HepG2 (cell line): ENCODE measurements around the gene GNL3. TPM values are rescaled to one million over a fixed set of nuclear protein-coding genes. Genes with fewer than 3 reads are reported as not detected.

Experiments
- ATAC-seq: fragments of 200-7000 bp; cut with Tn5 transposase; 3 replicates; pipeline ENCODE4 v1.9.1; 2020; ENCODE audit warnings: mild to moderate bottlenecking, moderate library complexity
- BruUV-seq: library from RNA; stranded (reverse); fragments of 400-500 nt; replicated peaks from 2 replicates; lab custom pipeline; 2021; lab: Mats Ljungman, UMichigan
- CTCF ChIA-PET: fragments of 300-600 bp; formaldehyde crosslinking; extraction: SDS; loops from one replicate; lab custom pipeline; 2021; ENCODE audit warnings: low total read pairs, inconsistent platforms, low intra/inter-chr PET ratio; lab: Yijun Ruan, JAX
- POLR2A ChIA-PET: fragments of 350-600 bp; sonication (Branson Sonifier 250); formaldehyde crosslinking; loops from one replicate; lab custom pipeline; 2020; ENCODE audit warnings: antibody characterized with exemption, inconsistent platforms; lab: Yijun Ruan, JAX
- DNase-seq: peaks from one replicate; pipeline ENCODE4 v3.0.0-alpha.2; 2015; ENCODE audit warnings: low spot score
- FAIRE-seq: peaks from 3 replicates; lab custom pipeline; 2011; peaks lifted over from hg19 to GRCh38; lab: Jason Lieb, UNC
- H2AFZ ChIP-seq: one replicate; pipeline ENCODE4 v1.6.1; 2011; ENCODE audit warnings: low read length, inconsistent platforms
- H3K27ac ChIP-seq: fragments of 300-600 bp; 3 replicates; pipeline ENCODE4 v1.8.0; 2011; ENCODE audit warnings: mixed run types, mild to moderate bottlenecking, mixed read lengths, low read length, inconsistent platforms; ENCODE audit not compliant: insufficient read depth; ENCODE audit errors: extremely low read length
- H3K27me3 ChIP-seq, 2 experiments: fragments of 200-600 bp in 1 of 2; 2 replicates in 1 of 2; 3 replicates in 1 of 2; pipeline versions ENCODE4 v1.6.0 to v1.8.0; 2011; ENCODE audit warnings: low read length in 2 of 2, mild to moderate bottlenecking in 2 of 2, moderate library complexity in 2 of 2, inconsistent platforms in 1 of 2; ENCODE audit not compliant: insufficient read depth in 2 of 2, control insufficient read depth in 1 of 2
- H3K36me3 ChIP-seq, 2 experiments: fragments of 200-600 bp in 1 of 2; replicated peaks in 1 of 2; 2 replicates in 1 of 2; 3 replicates in 1 of 2; pipeline versions ENCODE4 v1.5.1 to v1.8.0; 2011; ENCODE audit warnings: low read length in 2 of 2, inconsistent platforms in 1 of 2; ENCODE audit not compliant: insufficient read depth in 2 of 2, control insufficient read depth in 1 of 2
- H3K4me1 ChIP-seq: 2 replicates; pipeline ENCODE4 v1.5.1; 2012; ENCODE audit warnings: low read length, inconsistent platforms; ENCODE audit not compliant: insufficient read depth
- H3K4me2 ChIP-seq: 2 replicates; pipeline ENCODE4 v1.6.0; 2011; ENCODE audit warnings: low read depth, low read length, inconsistent platforms
- H3K4me3 ChIP-seq, 3 experiments: fragments of 200-600 bp in 1 of 3; sonication (generic), shearing (Covaris generic) in 1 of 3; replicated peaks in 1 of 3; 2 replicates each; pipeline ENCODE4 v1.5.1; 2011 to 2016; ENCODE audit warnings: low read length in 3 of 3, inconsistent platforms in 2 of 3, low read depth in 2 of 3, mild to moderate bottlenecking in 2 of 3, control low read depth in 1 of 3, mixed read lengths in 1 of 3; ENCODE audit not compliant: insufficient read depth in 1 of 3
- H3K79me2 ChIP-seq: one replicate; pipeline ENCODE4 v1.6.1; 2011; ENCODE audit warnings: low read length, inconsistent platforms; ENCODE audit not compliant: insufficient read depth
- H3K9ac ChIP-seq: 2 replicates; pipeline ENCODE4 v1.6.0; 2011; ENCODE audit warnings: mild to moderate bottlenecking, low read depth, low read length, inconsistent platforms; ENCODE audit not compliant: insufficient read depth
- H3K9me3 ChIP-seq: 2 replicates; pipeline ENCODE4 v1.5.1; 2012; ENCODE audit warnings: mild to moderate bottlenecking, low read length
- H4K20me1 ChIP-seq: 2 replicates; pipeline ENCODE4 v1.6.0; 2011; ENCODE audit warnings: inconsistent platforms, mild to moderate bottlenecking, low read length, moderate library complexity; ENCODE audit not compliant: insufficient read depth
- KAT2B ChIP-seq: fragments of 150-350 bp; IDR thresholded peaks from 2 replicates; pipeline ENCODE4 v1.6.1; 2014; ENCODE audit warnings: low read depth, low read length, borderline replicate concordance
- KMT2A ChIP-seq: sonication (generic); formaldehyde crosslinking; IDR thresholded peaks from 2 replicates; pipeline ENCODE4 v1.4.0; 2020; ENCODE audit warnings: missing genetic modification reagents
- LBX2 ChIP-seq: sonication (generic); formaldehyde crosslinking; IDR thresholded peaks from 2 replicates; pipeline ENCODE4 v1.5.0; 2020; ENCODE audit warnings: missing genetic modification reagents, mild to moderate bottlenecking, borderline replicate concordance
- MEIS1 ChIP-seq: sonication (generic); formaldehyde crosslinking; IDR thresholded peaks from 2 replicates; pipeline ENCODE4 v1.9.0; 2021; ENCODE audit warnings: mild to moderate bottlenecking, missing genetic modification reagents, moderate library complexity, borderline replicate concordance
- MLX ChIP-seq: IDR thresholded peaks from 2 replicates; pipeline ENCODE4 v1.6.1; 2016
- MYC ChIP-seq: sonication (generic); formaldehyde crosslinking; IDR thresholded peaks from 2 replicates; pipeline ENCODE4 v1.9.0; 2021; ENCODE audit warnings: missing genetic modification reagents, borderline replicate concordance
- NFYB ChIP-seq: sonication (generic); formaldehyde crosslinking; IDR thresholded peaks from 2 replicates; pipeline ENCODE4 v1.4.0; 2020; ENCODE audit warnings: missing genetic modification reagents
- NR2F1 ChIP-seq, 2 experiments: fragments of 450-650 bp in 1 of 2; formaldehyde crosslinking in 1 of 2; IDR thresholded peaks; 2 replicates each; pipeline versions ENCODE4 v1.5.0 to v1.6.1; 2016 to 2020; ENCODE audit warnings: mild to moderate bottlenecking in 1 of 2, missing compliant biosample characterization in 1 of 2, missing genetic modification reagents in 1 of 2, moderate library complexity in 1 of 2
- ZBTB25 ChIP-seq: IDR thresholded peaks from 2 replicates; pipeline ENCODE4 v1.6.1; 2018; ENCODE audit warnings: missing genetic modification reagents
- ZNF264 ChIP-seq: sonication (generic); formaldehyde crosslinking; IDR thresholded peaks from 2 replicates; pipeline ENCODE4 v1.4.0; 2020; ENCODE audit warnings: missing genetic modification reagents
- ZNF510 ChIP-seq: sonication (generic); formaldehyde crosslinking; IDR thresholded peaks from 2 replicates; pipeline ENCODE4 v1.4.0; 2020; ENCODE audit warnings: low read depth, mild to moderate bottlenecking, missing genetic modification reagents
- WGBS: methylation state at CpG from one replicate; pipeline ENCODE4 v1.1.6; 2017; ENCODE audit warnings: low lambda C conversion rate; 5-methylcytosine and 5-hydroxymethylcytosine counted together
- in situ Hi-C: cut with HindIII; loops from 2 replicates; pipeline ENCODE4 v1.10.0; 2017; ENCODE audit warnings: low pct_unique_long_range_greater_than_20kb; ENCODE audit not compliant: extremely low pct_ligation_motif_present
- intact Hi-C: fragments of 100-400 bp; cut with micrococcal nuclease; formaldehyde crosslinking; loops from one replicate; pipeline ENCODE4 v1.10.0; 2022; ENCODE audit not compliant: unreplicated experiment
- polyA plus RNA-seq, 8 experiments: library from polyadenylated mRNA; depleted of rRNA in 3 of 8; stranded (reverse) in 7 of 8; unstranded in 1 of 8; fragments of >200 nt; fragmentation: Illumina TruSeq in 4 of 8; extraction: Trizol in 4 of 8; gene quantifications; 2 replicates each; pipeline versions ENCODE4 v1.2.1 to v1.2.3, GENCODE V29; 2011 to 2016; ENCODE audit warnings: low read depth in 4 of 8, missing spikeins in 1 of 8, mixed read lengths in 1 of 8; ENCODE audit not compliant: insufficient read depth in 1 of 8
- total RNA-seq, 5 experiments: library from RNA; depleted of rRNA; stranded (reverse); fragments of >200 nt; fragmentation: Illumina TruSeq; extraction: Trizol; gene quantifications; 2 replicates each; pipeline ENCODE4 v1.2.3, GENCODE V29; 2016; ENCODE audit warnings: low read depth in 1 of 5

GNL3 gene
- total and polyA plus RNA-seq, 2 of the 13 experiments (the other 11 are each of a cell fraction or from before 2014, with no cell fraction given): 129 to 257 TPM

- POLR2A ChIA-PET: interaction anchor here (1.1 kb wide), 1 partner anchor 10 kb away, joined by 4 read pairs; no protein-coding TSS in a partner anchor
- H2AFZ ChIP-seq: no peak overlapping the region
- no TSS peak for BruUV-seq
Measured at GRCh38 chr3:52730681-52731080, 44.8 kb downstream of the GNL3 start.

GRCh38 chr3:52731590-52731989 lies 45.8 kb downstream of the GNL3 start:
- intact Hi-C loops: no loop called here
- FAIRE-seq (no peak), ATAC-seq (no peak), DNase-seq (no peak)
- H3K4me2 ChIP-seq: no peak overlapping the region
- no peaks in the 10 kb centered on the region for H3K4me1 ChIP-seq
- H3K27ac ChIP-seq: no peak overlapping the region
- peaks cover 4% of the 10 kb centered on the region; the same call in 1 of the 2 replicates for H3K9me3 ChIP-seq
- H3K79me2 ChIP-seq: no peaks in the 10 kb centered on the region
- H2AFZ ChIP-seq: no peak overlapping the region
- no peaks in the 10 kb centered on the region for H3K27me3 ChIP-seq
- 88% methylated on average over 14 of the region's 14 CpGs for WGBS
- peaks cover 6 to 36% of the 10 kb centered on the region in 2 experiments; a peak in 3 of 5 replicates for H3K36me3 ChIP-seq
- no TSS peak for BruUV-seq
- H3K9ac ChIP-seq: no peak overlapping the region
- ChIA-PET CTCF (no interaction called here), POLR2A (no interaction called here)
- in situ Hi-C loops: no loop called here
- H4K20me1 ChIP-seq: no peaks in the 10 kb centered on the region
- no peak overlapping the region for H3K4me3 ChIP-seq
- no peak for TF ChIP-seq ZBTB25 (CRISPR knock-in tag)
- no peak for TF ChIP-seq KMT2A
- no peak for TF ChIP-seq MEIS1 (CRISPR knock-in tag)
- TF ChIP-seq ZNF264 (CRISPR knock-in tag): no peak
- no peak for TF ChIP-seq NR2F1 (CRISPR knock-in tag; IDR thresholded peaks at IDR 0.05)
- no peak for TF ChIP-seq MYC (CRISPR knock-in tag)
- TF ChIP-seq MLX (CRISPR knock-in tag): no peak
- TF ChIP-seq ZNF510 (CRISPR knock-in tag): no peak
- no peak for TF ChIP-seq LBX2 (CRISPR knock-in tag)

More at GRCh38 chr3:52730681-52731080, 44.8 kb downstream of the GNL3 start:
- DNase-seq (no peak), ATAC-seq (no peak)
- Histone ChIP-seq H3K4me3 (no peak overlapping the region), H3K36me3 (peaks cover 6 to 31% of the 10 kb centered on the region in 2 experiments; a peak in 3 of 5 replicates), H3K4me2 (no peak overlapping the region), H3K9ac (no peak overlapping the region), H4K20me1 (no peaks in the 10 kb centered on the region), H3K79me2 (no peaks in the 10 kb centered on the region), H3K9me3 (peaks cover 4% of the 10 kb centered on the region; the same call in 1 of the 2 replicates), H3K27ac (no peak overlapping the region)
- CTCF ChIA-PET: no interaction called here
- in situ Hi-C loops: no loop called here
- intact Hi-C loops: no loop called here
- TF ChIP-seq NFYB (CRISPR knock-in tag): no peak
- TF ChIP-seq KAT2B: no peak
- TF ChIP-seq, all 625 proteins: peak for 0
- no peak for FAIRE-seq
- no peaks in the 10 kb centered on the region for H3K27me3 ChIP-seq
- no peaks in the 10 kb centered on the region for H3K4me1 ChIP-seq
